NCI-H446 (cell line): ENCODE measurements around the gene MKX.

Experiments used
- DNase-seq, 2 experiments: peaks; one replicate each; lab custom pipeline; 2025; lab: John Stamatoyannopoulos, UW

The MKX gene

GRCh38 chr10:27745732-27746396 lies at the start of gene MKX:
TSS of gene MKX (minus strand) at chr10:27745819. CDS start at chr10:27743415, 2,404 bp downstream.
- no peak for DNase-seq

GRCh38 chr10:27794157-27794556 lies 48.5 kb upstream of the MKX start:
- no peak for DNase-seq

- no peak for DNase-seq
Observed at GRCh38 chr10:27792216-27792615, 46.6 kb upstream of the MKX start.

- no peak for DNase-seq
Observed at GRCh38 chr10:27784272-27784671, 38.7 kb upstream of the MKX start.

GRCh38 chr10:27783660-27784059 lies 38.0 kb upstream of the MKX start:
- no peak for DNase-seq

- no peak for DNase-seq
Observed at GRCh38 chr10:27779462-27780015, 33.9 kb upstream of the MKX start.

GRCh38 chr10:27774831-27775230 lies 29.2 kb upstream of the MKX start:
- DNase-seq, result no peak

- DNase-seq, result no peak
Observed at GRCh38 chr10:27771231-27771630, 25.6 kb upstream of the MKX start.

- no peak for DNase-seq
Observed at GRCh38 chr10:27770181-27770580, 24.6 kb upstream of the MKX start.

GRCh38 chr10:27760867-27761266 lies 15.2 kb upstream of the MKX start:
- DNase-seq, result no peak

- no peak for DNase-seq
Observed at GRCh38 chr10:27759483-27760272, 14.1 kb upstream of the MKX start.

GRCh38 chr10:27752673-27753237 lies 7.1 kb upstream of the MKX start:
- DNase-seq, result no peak

- no peak for DNase-seq
Observed at GRCh38 chr10:27748601-27749000, 3.0 kb upstream of the MKX start.

- no peak for DNase-seq
Observed at GRCh38 chr10:27747096-27747451, 1.5 kb upstream of the MKX start.

GRCh38 chr10:27746397-27747095 lies 927 bp upstream of the MKX start:
- DNase-seq, result no peak

- no peak for DNase-seq
Observed at GRCh38 chr10:27744802-27745731, 552 bp downstream of the MKX start.

GRCh38 chr10:27743877-27744801 lies 1.5 kb downstream of the MKX start:
- DNase-seq, result no peak

- DNase-seq, result no peak
Observed at GRCh38 chr10:27743012-27743876, 2.4 kb downstream of the MKX start.
